ENCODE results near the gene KRTAP10-3.
A peak's percentile ranks its signal among the peaks of the same experiment; 100 is the strongest.
"Not testable (repeated sequence)": the region's sequence is repeated elsewhere in the genome, so short reads cannot be mapped to it uniquely, and the experiment has no call there.

Gene KRTAP10-3

DNA sequence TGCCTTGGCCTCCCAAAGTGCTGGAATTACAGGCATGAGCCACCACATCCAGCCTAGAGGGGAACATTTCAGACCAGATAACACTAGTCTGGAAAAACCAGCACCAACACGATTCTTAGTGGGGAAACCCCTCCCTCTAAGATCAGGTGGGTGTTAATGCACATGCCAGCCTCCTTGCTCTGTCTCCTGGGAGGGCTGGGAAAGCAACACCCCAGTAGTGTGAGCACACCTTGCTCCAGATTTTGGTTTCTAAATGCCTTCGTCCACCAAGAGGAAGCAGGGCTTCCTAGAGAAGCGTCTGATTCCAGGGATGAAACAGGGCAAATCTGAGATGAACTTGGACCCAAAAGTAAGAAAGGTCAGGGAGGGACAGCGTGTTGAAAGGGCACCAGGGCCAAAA is 12.7 kb upstream of the KRTAP10-3 start:
- DNase-seq (ENCODE audit: low spot score) = no peak

DNA sequence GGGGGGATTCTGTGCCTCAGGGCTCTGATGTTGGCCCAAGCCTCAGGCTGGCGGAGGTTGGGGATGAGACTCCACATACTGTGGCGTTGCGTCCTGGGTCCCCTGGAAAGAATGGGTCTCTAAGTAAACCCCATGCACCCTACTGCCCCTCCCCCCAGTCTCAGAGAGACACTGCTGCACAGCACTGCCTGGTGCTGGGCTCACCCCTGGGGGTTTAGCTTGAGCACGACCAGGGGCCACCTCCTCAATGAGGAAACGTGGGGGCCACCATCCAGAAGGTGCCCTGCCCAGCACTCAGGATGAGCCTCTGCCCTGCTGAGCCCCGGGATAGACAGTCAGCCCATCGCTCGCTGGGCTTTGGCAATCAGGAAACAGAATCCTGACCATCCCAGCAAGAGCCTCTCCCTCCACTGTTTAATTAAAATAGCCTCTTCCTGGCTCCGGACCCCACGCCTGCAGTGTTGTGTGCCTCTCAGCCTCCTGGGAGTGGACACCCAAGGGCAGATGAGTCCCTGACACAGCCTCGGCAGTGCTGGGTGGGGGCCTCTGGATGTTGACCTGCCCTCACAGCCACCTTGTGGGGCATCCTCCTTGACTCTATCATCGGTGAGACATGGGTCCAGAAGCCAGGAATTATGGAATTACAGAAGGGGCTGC is 11.4 kb upstream of the KRTAP10-3 start:
- peak; percentile 17 for DNase-seq (ENCODE audit: low spot score)

GRCh38 chr21:44568667-44569556 is 10.3 kb upstream of the KRTAP10-3 start:
- DNase-seq (ENCODE audit: low spot score) = peak; percentile 23

DNA sequence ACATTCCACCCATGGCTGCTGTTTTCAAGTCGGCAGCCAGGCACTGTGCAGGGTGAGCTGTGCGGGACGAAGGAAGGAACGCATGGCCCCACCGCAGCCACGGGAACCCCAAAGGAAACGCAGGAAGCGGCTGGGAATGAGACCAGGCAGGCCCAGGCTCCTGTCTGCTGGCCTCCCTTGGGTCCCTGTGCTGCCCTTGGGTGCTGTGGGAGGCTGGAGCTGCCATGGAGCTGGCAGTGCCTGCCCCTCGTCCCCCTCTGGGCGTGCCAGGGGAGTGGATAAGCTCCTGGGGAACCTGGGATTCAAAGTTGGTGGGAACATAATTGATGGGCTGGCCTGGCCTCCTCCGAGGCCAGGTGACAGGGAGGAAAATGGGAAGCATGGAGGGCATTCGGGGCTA is 9.7 kb upstream of the KRTAP10-3 start:
- DNase-seq (ENCODE audit: low spot score) = peak; percentile 24

DNA sequence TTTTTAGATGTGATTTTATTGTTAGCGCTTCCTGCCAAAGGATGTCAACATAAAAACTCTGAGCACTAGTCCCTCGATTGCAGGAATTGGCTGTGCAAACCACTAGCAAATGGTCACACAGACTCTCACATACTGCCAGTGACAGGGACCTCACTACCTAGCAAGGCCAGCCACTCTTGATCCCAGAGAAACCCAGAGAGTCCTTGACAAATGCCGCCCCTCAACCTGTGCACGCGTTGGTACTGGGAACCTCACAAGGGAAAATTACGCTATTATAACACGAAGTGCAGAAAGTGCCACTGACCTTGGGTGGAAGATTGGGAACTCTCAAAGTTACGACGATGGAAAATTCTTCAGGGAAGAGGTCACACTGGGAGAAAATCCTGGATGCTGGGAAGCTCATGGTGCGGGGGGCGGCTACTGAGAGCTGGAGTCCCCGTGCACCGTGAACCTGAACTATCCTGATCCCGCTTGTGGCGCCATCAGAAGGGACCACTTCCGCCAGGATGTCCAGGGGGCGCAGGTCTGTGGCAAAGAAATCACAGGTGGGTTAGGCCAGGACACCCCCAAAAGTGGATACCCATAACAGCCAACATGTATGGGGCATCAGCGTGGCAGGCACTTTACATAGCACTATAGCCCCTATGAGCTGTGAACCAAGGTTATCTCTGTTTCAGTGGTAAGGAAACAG is 9.0 kb upstream of the KRTAP10-3 start:
- DNase-seq (ENCODE audit: low spot score) = peak; percentile 14

DNA sequence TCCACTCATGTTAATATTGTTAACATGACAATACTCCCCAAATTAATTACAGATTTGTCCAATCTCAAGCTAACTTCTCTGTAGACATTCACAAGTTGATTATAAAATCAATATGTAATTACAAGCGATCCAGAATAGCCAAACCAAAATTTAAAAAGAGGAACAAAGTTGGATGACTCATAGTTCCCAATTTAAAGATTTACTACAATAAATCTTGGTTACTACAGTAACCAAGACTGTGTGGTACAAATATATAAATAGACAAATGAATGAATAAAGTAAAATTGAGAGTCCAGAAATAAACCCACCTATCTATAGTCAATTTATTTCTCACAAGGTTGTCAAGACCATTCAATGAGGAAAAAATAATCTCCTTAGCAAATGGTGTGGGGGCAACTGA is 7.8 kb upstream of the KRTAP10-3 start:
- no peak for DNase-seq (ENCODE audit: low spot score)

- no peak for DNase-seq (ENCODE audit: low spot score)
Measured at GRCh38 chr21:44564886-44565598, 6.4 kb upstream of the KRTAP10-3 start.

- no peak for DNase-seq (ENCODE audit: low spot score)
Measured at GRCh38 chr21:44564099-44564498, 5.5 kb upstream of the KRTAP10-3 start.

DNA sequence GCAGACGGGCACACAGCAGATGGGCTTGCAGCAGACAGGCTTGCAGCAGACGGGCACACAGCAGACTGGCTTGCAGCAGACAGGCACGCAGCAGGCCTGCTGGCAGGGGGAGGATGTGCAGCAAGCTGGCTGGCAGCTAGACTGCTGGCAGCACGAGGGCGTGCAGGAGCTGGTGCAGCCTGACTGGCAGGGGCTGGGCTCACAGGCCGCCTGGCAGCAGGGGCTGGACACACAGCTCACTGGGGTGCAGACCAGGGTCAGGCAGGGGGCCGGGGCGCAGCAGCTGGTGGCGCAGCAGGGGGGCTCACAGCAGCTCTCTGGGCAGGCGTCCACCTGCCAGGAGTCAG is 293 bp downstream of the KRTAP10-3 start:
- DNase-seq (ENCODE audit: low spot score) = not testable (repeated sequence)

GRCh38 chr21:44557491-44558328 is 885 bp downstream of the KRTAP10-3 start:
- peak; percentile 20 for DNase-seq (ENCODE audit: low spot score)

GRCh38 chr21:44556879-44557278 is 1.7 kb downstream of the KRTAP10-3 start:
- DNase-seq (ENCODE audit: low spot score) = no peak

GRCh38 chr21:44555200-44555875 is 3.3 kb downstream of the KRTAP10-3 start:
- DNase-seq (ENCODE audit: low spot score) = peak; percentile 25

- DNase-seq (ENCODE audit: low spot score) = peak; percentile 11
Measured at GRCh38 chr21:44552681-44553080, 5.9 kb downstream of the KRTAP10-3 start.

GRCh38 chr21:44552136-44552535 is 6.5 kb downstream of the KRTAP10-3 start:
- DNase-seq (ENCODE audit: low spot score) = peak; percentile 11

DNA sequence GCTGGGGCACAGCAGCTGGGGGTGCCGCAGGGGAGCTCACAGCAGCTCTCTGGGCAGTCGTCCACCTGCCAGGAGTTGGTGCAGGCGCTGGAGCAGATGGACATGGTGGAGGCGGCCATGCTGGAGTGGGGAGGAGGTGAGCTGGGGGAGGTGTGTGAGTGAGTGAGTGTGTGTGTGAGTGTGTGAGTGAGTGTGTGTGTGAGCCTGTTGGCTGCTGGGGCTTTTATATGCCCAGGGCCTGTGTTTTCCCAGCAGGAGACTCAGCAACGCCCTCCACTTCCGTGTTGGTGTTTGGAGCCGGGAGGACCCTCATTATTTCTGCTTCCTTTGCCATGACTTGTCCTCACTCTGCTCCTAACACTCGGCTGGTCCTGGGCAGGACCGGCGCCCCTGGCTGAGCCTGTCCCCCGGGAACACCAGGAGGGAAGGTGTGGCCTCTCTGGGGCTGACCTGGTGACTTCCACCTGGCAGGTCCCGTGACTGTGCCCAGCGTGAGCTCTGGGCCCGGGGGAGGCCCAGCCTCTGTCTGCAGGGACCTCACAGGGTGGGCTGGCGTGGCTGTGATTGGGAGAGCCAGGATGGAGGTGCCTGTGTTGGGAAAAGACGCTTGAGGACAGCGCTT is 7.1 kb downstream of the KRTAP10-3 start, which contains the start of gene KRTAP10-2:
Gene KRTAP10-2 (minus strand): TSS at position 166 of the 622 bp plus-strand sequence. CDS start 47 bp downstream, at position 119.
- DNase-seq (ENCODE audit: low spot score) = peak; percentile 18

- peak; percentile 4 for DNase-seq (ENCODE audit: low spot score)
Measured at GRCh38 chr21:44550807-44551206, 7.8 kb downstream of the KRTAP10-3 start.

DNA sequence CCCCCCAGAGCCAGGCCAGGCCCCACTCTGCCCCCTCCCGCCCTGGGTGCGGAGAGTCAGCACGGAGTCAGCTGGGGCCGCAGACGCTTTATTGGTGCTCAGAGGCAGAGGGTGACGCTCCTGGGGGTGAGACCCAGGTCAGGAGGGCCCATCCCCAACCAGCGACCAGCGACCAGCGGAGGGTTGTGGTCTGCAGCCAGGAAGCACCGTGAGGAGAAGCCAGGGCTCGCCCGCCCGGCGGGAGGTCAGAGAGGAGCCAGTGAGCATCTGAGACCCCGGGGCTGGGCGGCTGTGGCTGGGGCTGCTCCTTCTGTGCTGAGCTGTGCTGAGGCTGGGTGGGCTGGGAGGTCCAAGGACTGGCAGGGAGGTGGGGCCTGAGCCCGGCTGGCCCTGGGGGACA is 8.3 kb downstream of the KRTAP10-3 start:
- DNase-seq (ENCODE audit: low spot score) = peak; percentile 24

DNA sequence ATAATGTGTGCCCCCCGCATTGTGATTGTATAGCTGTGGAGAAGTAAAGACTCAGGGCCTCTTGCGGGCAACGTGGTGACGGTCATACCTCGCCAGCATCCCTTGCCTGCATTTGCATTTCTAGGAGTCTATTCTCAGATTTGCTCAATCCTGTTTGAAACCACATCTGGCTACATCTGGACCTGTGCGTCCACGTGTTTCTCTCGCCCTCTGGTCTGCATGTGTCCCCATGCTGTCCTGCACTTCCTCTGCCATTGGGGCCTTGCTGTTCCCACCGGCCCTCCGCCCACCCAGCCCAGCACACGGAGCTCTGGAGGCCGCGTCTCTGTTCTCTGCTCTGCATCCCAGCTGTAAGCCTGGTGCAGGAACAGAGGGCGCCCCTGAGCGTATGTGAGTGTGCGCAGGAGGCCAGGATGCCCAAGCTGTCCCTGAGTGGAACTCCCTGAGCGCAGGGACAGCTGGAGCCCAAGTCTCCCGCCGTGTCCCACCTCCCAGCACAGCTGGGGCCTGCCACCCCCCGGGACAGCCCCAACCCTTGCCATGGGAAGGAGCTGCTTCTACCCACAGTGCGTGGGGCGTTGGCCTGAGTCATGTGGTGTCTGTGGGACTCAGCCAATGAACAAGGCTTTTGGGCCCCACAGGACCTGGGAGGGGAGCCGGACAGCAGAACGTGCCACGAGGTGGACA is 8.9 kb downstream of the KRTAP10-3 start:
- DNase-seq (ENCODE audit: low spot score) = peak; percentile 16

DNA sequence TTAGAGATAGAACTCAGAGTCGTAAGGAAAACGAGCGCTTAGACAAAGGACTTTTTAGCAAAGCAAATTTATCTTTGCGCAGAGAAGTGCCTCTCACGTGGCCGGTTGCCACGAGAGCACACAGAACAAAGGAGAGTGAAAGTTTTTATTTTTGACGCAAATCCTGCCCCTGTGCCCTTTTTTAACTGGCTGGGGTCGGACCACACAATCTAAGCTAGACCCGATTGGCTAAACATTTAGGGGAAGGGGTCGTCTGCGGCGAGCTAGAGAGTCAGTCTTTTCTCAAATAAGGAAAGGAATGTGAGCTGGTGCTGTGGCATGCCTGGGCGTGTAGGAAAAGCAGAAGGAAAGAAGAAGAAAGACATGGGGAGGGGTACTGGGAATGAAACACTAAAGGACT is 9.7 kb downstream of the KRTAP10-3 start:
- DNase-seq (ENCODE audit: low spot score) = no peak
